Activated naive CD4-positive, alpha-beta T cell treated with anti-CD3 and anti-CD28 coated beads for 36 hours (primary cell): Measurements from ENCODE around the gene LMNTD1. TPM values are rescaled to one million over a fixed set of nuclear protein-coding genes. Genes with fewer than 3 reads are reported as not detected.
"Not testable (repeated sequence)": the region's sequence is repeated elsewhere in the genome, so short reads cannot be mapped to it uniquely, and the experiment has no call there.

ENCODE experiments used
- CTCF ChIA-PET: fragments of 350-600 bp; sonication (Branson Sonifier 250); formaldehyde crosslinking; loops from one replicate; lab custom pipeline; 2021; ENCODE audit warnings: antibody characterized with exemption; lab: Charles Lee
- DNase-seq: peaks from one replicate; pipeline ENCODE4 v3.0.0-alpha.2; 2020
- H3K27ac Mint-ChIP-seq: one replicate; pipeline ENCODE4 v1.8.0; 2021; ENCODE audit warnings: mild to moderate bottlenecking, mixed read lengths
- H3K27me3 Mint-ChIP-seq: one replicate; pipeline ENCODE4 v1.8.0; 2021; ENCODE audit warnings: low read depth, mixed read lengths
- H3K36me3 Mint-ChIP-seq: one replicate; pipeline ENCODE4 v1.8.0; 2021; ENCODE audit warnings: low read depth, mixed read lengths
- H3K4me1 Mint-ChIP-seq: one replicate; pipeline ENCODE4 v1.8.0; 2021; ENCODE audit warnings: low read depth, mixed read lengths
- H3K4me3 Mint-ChIP-seq: one replicate; pipeline ENCODE4 v1.8.0; 2021; ENCODE audit warnings: mild to moderate bottlenecking, moderate library complexity, mixed read lengths
- H3K9me3 Mint-ChIP-seq: one replicate; pipeline ENCODE4 v1.8.0; 2021; ENCODE audit warnings: mixed read lengths
- intact Hi-C: fragments of 100-400 bp; cut with micrococcal nuclease; formaldehyde crosslinking; loops from one replicate; pipeline ENCODE4 v1.15.1; 2023
- total RNA-seq, 2 experiments: library from RNA; stranded (reverse); gene quantifications; one replicate each; pipeline ENCODE4 v1.2.3, GENCODE V29; 2021

Gene LMNTD1
- not detected for total RNA-seq

GRCh38 chr12:25553098-25553497 is at the start of gene LMNTD1:
Gene LMNTD1, minus strand, starts transcription at chr12:25553283. Its CDS starts 324 bp downstream, at chr12:25552959.
- no peak for DNase-seq
- Mint-ChIP-seq H3K4me1 (peaks cover 1% of the 10 kb centered on the region), H3K4me3 (no peak within 1 kb of the TSS), H3K27ac (no peak within 1 kb of the TSS), H3K36me3 (no peaks in the 10 kb centered on the region), H3K9me3 (no peaks in the 10 kb centered on the region), H3K27me3 (peaks cover 2% of the 10 kb centered on the region)
- CTCF ChIA-PET, result no interaction called here
- intact Hi-C loops, result no loop called here

GRCh38 chr12:25598956-25599355 is 45.9 kb upstream of the LMNTD1 start:
- Mint-ChIP-seq H3K9me3 (peaks cover 28% of the 10 kb centered on the region), H3K4me3 (no peak overlapping the region), H3K4me1 (peaks cover 27% of the 10 kb centered on the region), H3K36me3 (peaks cover 5% of the 10 kb centered on the region), H3K27me3 (no peaks in the 10 kb centered on the region), H3K27ac (no peak overlapping the region)
- intact Hi-C loops, result loop anchor here (5.0 kb wide), 2 partner anchors 358 to 547 kb away; partner anchors contain the start of gene RASSF8
- DNase-seq, result no peak
- CTCF ChIA-PET, result no interaction called here

GRCh38 chr12:25595496-25595895 is 42.4 kb upstream of the LMNTD1 start:
- H3K4me1 Mint-ChIP-seq, result peaks cover 26% of the 10 kb centered on the region
- H3K4me3 Mint-ChIP-seq, H3K36me3 Mint-ChIP-seq, DNase-seq, H3K27me3 Mint-ChIP-seq, CTCF ChIA-PET: not testable (repeated sequence)
- H3K27ac Mint-ChIP-seq, result peak overlapping the region; percentile 69
- peaks cover 29% of the 10 kb centered on the region for H3K9me3 Mint-ChIP-seq
- intact Hi-C loops, result loop anchor here (5.0 kb wide), 2 partner anchors 362 to 543 kb away; partner anchors contain the start of gene RASSF8

GRCh38 chr12:25594376-25594775 is 41.3 kb upstream of the LMNTD1 start:
- DNase-seq, result no peak
- Mint-ChIP-seq H3K27ac (no peak overlapping the region), H3K4me1 (peaks cover 36% of the 10 kb centered on the region), H3K36me3 (peaks cover 8% of the 10 kb centered on the region), H3K27me3 (no peaks in the 10 kb centered on the region), H3K9me3 (peaks cover 28% of the 10 kb centered on the region), H3K4me3 (no peak overlapping the region)
- CTCF ChIA-PET, result no interaction called here
- intact Hi-C loops, result no loop called here

GRCh38 chr12:25592725-25593495 is 39.8 kb upstream of the LMNTD1 start:
- H3K4me1 Mint-ChIP-seq, result peaks cover 36% of the 10 kb centered on the region
- intact Hi-C loops, result no loop called here
- CTCF ChIA-PET, result interaction anchor here (0.6 kb wide), 1 partner anchor 50 kb away, joined by 3 read pairs; no protein-coding TSS in a partner anchor

GRCh38 chr12:25591144-25591543 is 38.1 kb upstream of the LMNTD1 start:
- peaks cover 16% of the 10 kb centered on the region for H3K9me3 Mint-ChIP-seq
- DNase-seq, result peak; percentile 16
- no peaks in the 10 kb centered on the region for H3K27me3 Mint-ChIP-seq
- peaks cover 32% of the 10 kb centered on the region for H3K4me1 Mint-ChIP-seq
- no peak overlapping the region for H3K4me3 Mint-ChIP-seq
- H3K27ac Mint-ChIP-seq, result no peak overlapping the region
- peaks cover 11% of the 10 kb centered on the region for H3K36me3 Mint-ChIP-seq
- intact Hi-C loops, result no loop called here
- CTCF ChIA-PET, result no interaction called here

More at GRCh38 chr12:25592725-25593495, 39.8 kb upstream of the LMNTD1 start:
- H3K36me3 Mint-ChIP-seq, result peaks cover 8% of the 10 kb centered on the region
- DNase-seq, result no peak
- no peaks in the 10 kb centered on the region for H3K27me3 Mint-ChIP-seq
- H3K27ac Mint-ChIP-seq, result no peak overlapping the region
- peaks cover 20% of the 10 kb centered on the region for H3K9me3 Mint-ChIP-seq
- H3K4me3 Mint-ChIP-seq, result no peak overlapping the region

GRCh38 chr12:25590011-25590721 is 37.1 kb upstream of the LMNTD1 start:
- intact Hi-C loops, result no loop called here
- no peak overlapping the region for H3K4me3 Mint-ChIP-seq
- H3K27me3 Mint-ChIP-seq, result no peaks in the 10 kb centered on the region
- CTCF ChIA-PET, result interaction anchor here (0.6 kb wide), 1 partner anchor 466 kb away, joined by 4 read pairs; no protein-coding TSS in a partner anchor
- peak; percentile 81 for DNase-seq
- H3K9me3 Mint-ChIP-seq, result peaks cover 12% of the 10 kb centered on the region
- peaks cover 7% of the 10 kb centered on the region for H3K36me3 Mint-ChIP-seq
- peaks cover 22% of the 10 kb centered on the region for H3K4me1 Mint-ChIP-seq
- H3K27ac Mint-ChIP-seq, result peak overlapping the region; percentile 66

- CTCF ChIA-PET, result no interaction called here
- Mint-ChIP-seq H3K27ac (no peak overlapping the region), H3K4me3 (no peak overlapping the region), H3K27me3 (no peaks in the 10 kb centered on the region), H3K9me3 (peaks cover 11% of the 10 kb centered on the region), H3K4me1 (peaks cover 17% of the 10 kb centered on the region), H3K36me3 (peaks cover 5% of the 10 kb centered on the region)
- no peak for DNase-seq
- intact Hi-C loops, result no loop called here
Measured at GRCh38 chr12:25587346-25587745, 34.3 kb upstream of the LMNTD1 start.

GRCh38 chr12:25585662-25586061 is 32.6 kb upstream of the LMNTD1 start:
- Mint-ChIP-seq H3K4me1 (peaks cover 11% of the 10 kb centered on the region), H3K36me3 (peaks cover 3% of the 10 kb centered on the region), H3K4me3 (no peak overlapping the region), H3K27ac (no peak overlapping the region), H3K9me3 (peaks cover 11% of the 10 kb centered on the region), H3K27me3 (no peaks in the 10 kb centered on the region)
- intact Hi-C loops, result no loop called here
- CTCF ChIA-PET, result interaction anchor here (0.6 kb wide), 1 partner anchor 1942 kb away, joined by 3 read pairs; no protein-coding TSS in a partner anchor
- no peak for DNase-seq

- CTCF ChIA-PET, result interaction anchor here (0.6 kb wide), 1 partner anchor 573 kb away, joined by 3 read pairs; no protein-coding TSS in a partner anchor
Measured at GRCh38 chr12:25585021-25585523, 32.0 kb upstream of the LMNTD1 start.

GRCh38 chr12:25584596-25584995 is 31.5 kb upstream of the LMNTD1 start:
- no peaks in the 10 kb centered on the region for H3K27me3 Mint-ChIP-seq
- peaks cover 11% of the 10 kb centered on the region for H3K9me3 Mint-ChIP-seq
- intact Hi-C loops, result no loop called here
- H3K4me3 Mint-ChIP-seq, result no peak overlapping the region
- no peak for DNase-seq
- H3K27ac Mint-ChIP-seq, result no peak overlapping the region
- H3K36me3 Mint-ChIP-seq, result peaks cover 3% of the 10 kb centered on the region
- CTCF ChIA-PET, result interaction anchor here (0.6 kb wide), 1 partner anchor 572 kb away, joined by 3 read pairs; no protein-coding TSS in a partner anchor
- H3K4me1 Mint-ChIP-seq, result peaks cover under 1% of the 10 kb centered on the region

More at GRCh38 chr12:25585021-25585523, 32.0 kb upstream of the LMNTD1 start:
- H3K36me3 Mint-ChIP-seq, result peaks cover 3% of the 10 kb centered on the region
- H3K9me3 Mint-ChIP-seq, result peaks cover 11% of the 10 kb centered on the region
- no peak overlapping the region for H3K27ac Mint-ChIP-seq
- peaks cover 5% of the 10 kb centered on the region for H3K4me1 Mint-ChIP-seq
- no peak for DNase-seq
- no peaks in the 10 kb centered on the region for H3K27me3 Mint-ChIP-seq
- intact Hi-C loops, result no loop called here
- no peak overlapping the region for H3K4me3 Mint-ChIP-seq

GRCh38 chr12:25583545-25583944 is 30.5 kb upstream of the LMNTD1 start:
- no peak overlapping the region for H3K27ac Mint-ChIP-seq
- H3K36me3 Mint-ChIP-seq, result peaks cover 3% of the 10 kb centered on the region
- peak; percentile 21 for DNase-seq
- H3K4me1 Mint-ChIP-seq, result no peaks in the 10 kb centered on the region
- H3K4me3 Mint-ChIP-seq, result no peak overlapping the region
- H3K27me3 Mint-ChIP-seq, result no peaks in the 10 kb centered on the region
- H3K9me3 Mint-ChIP-seq, result peaks cover 11% of the 10 kb centered on the region
- intact Hi-C loops, result loop anchor here (2.0 kb wide), 1 partner anchor 433 kb away; no protein-coding TSS in a partner anchor
- CTCF ChIA-PET, result no interaction called here
